ENCODE data around the gene TBC1D22A. TPM values are rescaled to one million over a fixed set of nuclear protein-coding genes. Genes with fewer than 3 reads are reported as not detected.

Gene TBC1D22A
- total and polyA plus RNA-seq, 9 of the 15 experiments (the other 6 are each of a cell fraction or from before 2014, with no cell fraction given): 0.20 to 11.5 (median 5.2) TPM

DNA sequence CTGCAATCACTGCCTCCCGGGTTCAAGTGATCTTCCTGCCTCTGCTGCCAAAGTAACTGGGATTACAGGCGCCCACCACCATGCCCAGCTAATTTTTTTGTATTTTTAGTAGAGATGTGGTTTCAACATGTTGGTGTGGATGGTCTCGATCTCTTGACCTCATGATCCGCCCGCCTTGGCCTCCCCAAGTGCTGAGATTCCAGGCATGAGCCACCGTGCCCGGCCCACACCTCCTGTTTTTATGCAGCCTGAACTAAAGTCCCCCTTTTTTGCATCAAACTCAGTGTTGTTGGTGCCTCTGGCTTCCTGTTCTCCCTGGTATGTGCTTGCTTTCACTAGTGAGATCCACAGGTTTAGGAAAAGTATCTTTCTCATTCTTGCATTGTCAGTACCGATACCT is 4.2 kb downstream of the TBC1D22A start:
- Histone ChIP-seq H3K9me3 (replicated peaks; ENCODE audit: control insufficient read depth, insufficient read depth, low read depth, low read length) (no peaks in the 10 kb centered on the region), H3K36me3 (ENCODE audit: control insufficient read depth, insufficient read depth, low read length) (peaks cover 8% of the 10 kb centered on the region; the same call in 2 of the 3 replicates), H3K9me1 (ENCODE audit: control insufficient read depth, insufficient read depth, low read length) (no peaks in the 10 kb centered on the region), H3K4me2 (ENCODE audit: insufficient read depth, low read length) (no peak overlapping the region), H3K79me2 (ENCODE audit: control insufficient read depth, insufficient read depth, low read length) (peaks cover 48% of the 10 kb centered on the region), H4K20me1 (replicated peaks; ENCODE audit: control insufficient read depth, insufficient read depth, low read length) (no peaks in the 10 kb centered on the region), H3K4me1 (replicated peaks in 1 of 2; ENCODE audit: control insufficient read depth in 2 of 2, insufficient read depth in 2 of 2, low read length in 2 of 2) (peaks cover 3 to 15% of the 10 kb centered on the region in 2 experiments; a peak in 3 of 5 replicates), H3K27ac (ENCODE audit: extremely low read depth, low read depth, low read length) (no peak overlapping the region), H3K27me3 (ENCODE audit: control insufficient read depth in 2 of 2, insufficient read depth in 2 of 2, low read length in 2 of 2) (no peaks in the 10 kb centered on the region), H3K4me3 (no peak overlapping the region), H2AFZ (ENCODE audit: low read depth, low read length) (no peak overlapping the region), H3K9ac (ENCODE audit: insufficient read depth in 1 of 2, low read depth in 2 of 2, low read length in 2 of 2) (no peak overlapping the region; a peak in 1 of 4 replicates)
- in situ Hi-C loops (cut with MboI) (no loop called here), intact Hi-C loops (cut with micrococcal nuclease) (no loop called here)
- 90% methylated on average over 6 of the region's 8 CpGs for WGBS (ENCODE audit: insufficient coverage, low coverage, missing lambda C conversion rate)
- DNase-seq (ENCODE audit: extremely low read depth in 1 of 4, low spot score in 3 of 4) (no peak), FAIRE-seq (no peak), ATAC-seq (no peak)
- ChIA-PET POLR2A (no interaction called here), CTCF (ENCODE audit: low intra/inter-chr PET ratio) (no interaction called here)
- TF ChIP-seq SNIP1 (IDR thresholded peaks at IDR 0.05; ENCODE audit: low read depth) (no peak), ZC3H11A (IDR thresholded peaks at IDR 0.05; ENCODE audit: low read depth, low read length) (no peak)
- TF ChIP-seq, protein P1, sequence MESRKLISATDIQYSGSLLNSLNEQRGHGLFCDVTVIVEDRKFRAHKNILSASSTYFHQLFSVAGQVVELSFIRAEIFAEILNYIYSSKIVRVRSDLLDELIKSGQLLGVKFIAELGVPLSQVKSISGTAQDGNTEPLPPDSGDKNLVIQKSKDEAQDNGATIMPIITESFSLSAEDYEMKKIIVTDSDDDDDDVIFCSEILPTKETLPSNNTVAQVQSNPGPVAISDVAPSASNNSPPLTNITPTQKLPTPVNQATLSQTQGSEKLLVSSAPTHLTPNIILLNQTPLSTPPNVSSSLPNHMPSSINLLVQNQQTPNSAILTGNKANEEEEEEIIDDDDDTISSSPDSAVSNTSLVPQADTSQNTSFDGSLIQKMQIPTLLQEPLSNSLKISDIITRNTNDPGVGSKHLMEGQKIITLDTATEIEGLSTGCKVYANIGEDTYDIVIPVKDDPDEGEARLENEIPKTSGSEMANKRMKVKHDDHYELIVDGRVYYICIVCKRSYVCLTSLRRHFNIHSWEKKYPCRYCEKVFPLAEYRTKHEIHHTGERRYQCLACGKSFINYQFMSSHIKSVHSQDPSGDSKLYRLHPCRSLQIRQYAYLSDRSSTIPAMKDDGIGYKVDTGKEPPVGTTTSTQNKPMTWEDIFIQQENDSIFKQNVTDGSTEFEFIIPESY (CRISPR knock-in tag; IDR thresholded peaks at IDR 0.05): no peak
- BruUV-seq (replicated peaks): no TSS peak

Data from K562 (cell line).